ENCODE data around the gene PDXDC1. TPM values are rescaled to one million over a fixed set of nuclear protein-coding genes. Genes with fewer than 3 reads are reported as not detected.

Gene PDXDC1
- total and polyA plus RNA-seq, 11 donors, result 19.9 to 80.0 (median 68.9) TPM

- DNase-seq (no peak), ATAC-seq (no peak)
- Histone ChIP-seq H3K4me1 (peaks cover 0 to 43% (median 16%) of the 10 kb centered on the region in 12 donors), H3K27me3 (no peaks in the 10 kb centered on the region), H3K36me3 (peaks cover 0 to 17% (median 7%) of the 10 kb centered on the region in 9 donors), H3K4me3 (no peak overlapping the region), H3K27ac (no peak overlapping the region), H3K9me3 (no peaks in the 10 kb centered on the region)
- 95 to 97% (median 96%) methylated on average over 9 of the region's 9 CpGs for WGBS, 4 donors
- TF ChIP-seq CTCF (IDR thresholded peaks at IDR 0.05) (no peak), POLR2A (IDR thresholded peaks at IDR 0.05) (no peak)
- intact Hi-C loops (cut with DNase I), result no loop called here
These were observed 76.6 kb downstream of the PDXDC1 start for GRCh38 chr16:15051387-15051951.

GRCh38 chr16:15052747-15053476, 78.1 kb downstream of the PDXDC1 start:
- WGBS, 4 donors, result 67 to 83% (median 71%) methylated on average over 10 of the region's 10 CpGs
- DNase-seq, result peak in 1 of 5 donors; percentile 53
- H3K27ac ChIP-seq, result no peak overlapping the region

GRCh38 chr16:15053904-15054303, 79.1 kb downstream of the PDXDC1 start:
- WGBS, 4 donors, result 92 to 96% (median 93%) methylated on average over 10 of the region's 10 CpGs
- no peak for TF ChIP-seq POLR2A (IDR thresholded peaks at IDR 0.05)
- TF ChIP-seq CTCF (IDR thresholded peaks at IDR 0.05), result no peak
- Histone ChIP-seq H3K9me3 (no peaks in the 10 kb centered on the region), H3K36me3 (peaks cover 0 to 10% (median 7%) of the 10 kb centered on the region in 9 donors), H3K4me3 (peak overlapping the region in 4 of 12 donors; percentile 69 to 100 (median 99)), H3K4me1 (peaks cover 0 to 43% (median 17%) of the 10 kb centered on the region in 12 donors), H3K27me3 (no peaks in the 10 kb centered on the region), H3K27ac (no peak overlapping the region)
- intact Hi-C loops (cut with DNase I), result no loop called here
- DNase-seq (no peak), ATAC-seq (no peak)

More at GRCh38 chr16:15052747-15053476, 78.1 kb downstream of the PDXDC1 start:
- Histone ChIP-seq H3K27me3 (no peaks in the 10 kb centered on the region), H3K4me1 (peaks cover 0 to 43% (median 17%) of the 10 kb centered on the region in 12 donors), H3K36me3 (peaks cover 0 to 3% (median 0%) of the 10 kb centered on the region in 9 donors), H3K4me3 (no peak overlapping the region), H3K9me3 (no peaks in the 10 kb centered on the region)
- no peak for TF ChIP-seq CTCF (IDR thresholded peaks at IDR 0.05)
- TF ChIP-seq POLR2A (IDR thresholded peaks at IDR 0.05), result no peak
- intact Hi-C loops (cut with DNase I), result no loop called here
- no peak for ATAC-seq

GRCh38 chr16:15054357-15055140, 79.7 kb downstream of the PDXDC1 start:
- no peak for DNase-seq
- TF ChIP-seq CTCF (IDR thresholded peaks at IDR 0.05) (no peak), POLR2A (IDR thresholded peaks at IDR 0.05) (no peak)
- peak overlapping the region; percentile 69 to 100 (median 98) for H3K4me3 ChIP-seq
- WGBS, 4 donors, result 75 to 82% (median 78%) methylated on average over 19 of the region's 19 CpGs
- peaks cover 0 to 16% (median 13%) of the 10 kb centered on the region in 9 donors for H3K36me3 ChIP-seq
- no peaks in the 10 kb centered on the region for H3K27me3 ChIP-seq
- peaks cover 0 to 42% (median 17%) of the 10 kb centered on the region in 12 donors for H3K4me1 ChIP-seq
- H3K27ac ChIP-seq, result peak overlapping the region in 10 of 12 donors; percentile 19 to 94 (median 86)
- intact Hi-C loops (cut with DNase I), result no loop called here
- no peaks in the 10 kb centered on the region for H3K9me3 ChIP-seq
- ATAC-seq, result no peak

All from heart left ventricle (tissue), 16 donors.